Endothelial cell (in vitro differentiated cells): ENCODE results near the gene FAM3C. TPM values are rescaled to one million over a fixed set of nuclear protein-coding genes. Genes with fewer than 3 reads are reported as not detected.

Source experiments
- DNase-seq: peaks from one replicate; pipeline ENCODE4 v3.0.0; 2021; ENCODE audit warnings: low spot score
- H3K27ac Mint-ChIP-seq: one replicate; pipeline ENCODE4 v1.8.0; 2021; ENCODE audit warnings: mixed read lengths, inconsistent platforms; ENCODE audit not compliant: unreplicated experiment
- H3K27me3 Mint-ChIP-seq: one replicate; pipeline ENCODE4 v1.8.0; 2021; ENCODE audit warnings: mild to moderate bottlenecking, moderate library complexity, mixed read lengths, inconsistent platforms; ENCODE audit not compliant: unreplicated experiment
- H3K36me3 Mint-ChIP-seq: one replicate; pipeline ENCODE4 v1.8.0; 2021; ENCODE audit warnings: mild to moderate bottlenecking, low read depth, mixed read lengths, inconsistent platforms; ENCODE audit not compliant: unreplicated experiment
- H3K4me1 Mint-ChIP-seq: one replicate; pipeline ENCODE4 v1.8.0; 2021; ENCODE audit warnings: mild to moderate bottlenecking, mixed read lengths, inconsistent platforms; ENCODE audit not compliant: unreplicated experiment
- H3K4me3 Mint-ChIP-seq: one replicate; pipeline ENCODE4 v1.8.0; 2021; ENCODE audit warnings: mild to moderate bottlenecking, mixed read lengths, inconsistent platforms; ENCODE audit not compliant: unreplicated experiment
- H3K9me3 Mint-ChIP-seq: one replicate; pipeline ENCODE4 v1.8.0; 2021; ENCODE audit warnings: mixed read lengths, inconsistent platforms; ENCODE audit not compliant: unreplicated experiment
- total RNA-seq: library from RNA; stranded (reverse); fragmentation: NEBNext Ultra II Directional; extraction: Animal tissue kit (Norgen Biotek cat#: 25700); gene quantifications from one replicate; pipeline ENCODE4 v1.2.1, GENCODE V29; 2021; ENCODE audit not compliant: unreplicated experiment
- TF ChIP-seq, protein P1 (sequence below): fragments of 200-600 bp; sonication (generic); IDR thresholded peaks from one replicate; pipeline ENCODE4 v1.5.0; 2021; ENCODE audit warnings: antibody characterized with exemption; ENCODE audit not compliant: unreplicated experiment

Gene FAM3C
- total RNA-seq, 1 donor from 2014 or later: 50.9 TPM

DNA sequence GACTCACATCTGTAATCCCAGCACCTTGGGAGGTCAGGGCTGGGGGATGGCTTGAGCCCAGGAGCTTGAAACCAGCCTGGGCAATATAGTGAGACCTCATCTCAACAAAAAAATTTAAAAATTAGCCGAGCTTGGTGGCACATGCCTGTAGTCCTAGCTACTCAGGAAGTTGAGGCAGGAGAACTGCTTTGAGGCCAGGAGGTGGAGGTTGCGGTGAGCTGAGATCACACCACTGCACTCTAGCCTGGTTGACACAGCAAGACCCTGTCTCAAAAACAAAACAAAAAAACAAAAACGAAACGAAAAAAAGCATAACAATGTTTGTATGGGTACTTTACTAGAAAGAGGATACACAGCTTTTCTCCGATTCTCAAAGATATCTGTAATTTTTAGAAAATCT, 35.5 kb downstream of the FAM3C start:
- Mint-ChIP-seq H3K4me1 (no peaks in the 10 kb centered on the region), H3K9me3 (no peaks in the 10 kb centered on the region), H3K27ac (no peak overlapping the region), H3K4me3 (no peak overlapping the region), H3K36me3 (peaks cover 7% of the 10 kb centered on the region), H3K27me3 (no peaks in the 10 kb centered on the region)
- TF ChIP-seq, protein P1, sequence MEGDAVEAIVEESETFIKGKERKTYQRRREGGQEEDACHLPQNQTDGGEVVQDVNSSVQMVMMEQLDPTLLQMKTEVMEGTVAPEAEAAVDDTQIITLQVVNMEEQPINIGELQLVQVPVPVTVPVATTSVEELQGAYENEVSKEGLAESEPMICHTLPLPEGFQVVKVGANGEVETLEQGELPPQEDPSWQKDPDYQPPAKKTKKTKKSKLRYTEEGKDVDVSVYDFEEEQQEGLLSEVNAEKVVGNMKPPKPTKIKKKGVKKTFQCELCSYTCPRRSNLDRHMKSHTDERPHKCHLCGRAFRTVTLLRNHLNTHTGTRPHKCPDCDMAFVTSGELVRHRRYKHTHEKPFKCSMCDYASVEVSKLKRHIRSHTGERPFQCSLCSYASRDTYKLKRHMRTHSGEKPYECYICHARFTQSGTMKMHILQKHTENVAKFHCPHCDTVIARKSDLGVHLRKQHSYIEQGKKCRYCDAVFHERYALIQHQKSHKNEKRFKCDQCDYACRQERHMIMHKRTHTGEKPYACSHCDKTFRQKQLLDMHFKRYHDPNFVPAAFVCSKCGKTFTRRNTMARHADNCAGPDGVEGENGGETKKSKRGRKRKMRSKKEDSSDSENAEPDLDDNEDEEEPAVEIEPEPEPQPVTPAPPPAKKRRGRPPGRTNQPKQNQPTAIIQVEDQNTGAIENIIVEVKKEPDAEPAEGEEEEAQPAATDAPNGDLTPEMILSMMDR: no peak
- no peak for DNase-seq

DNA sequence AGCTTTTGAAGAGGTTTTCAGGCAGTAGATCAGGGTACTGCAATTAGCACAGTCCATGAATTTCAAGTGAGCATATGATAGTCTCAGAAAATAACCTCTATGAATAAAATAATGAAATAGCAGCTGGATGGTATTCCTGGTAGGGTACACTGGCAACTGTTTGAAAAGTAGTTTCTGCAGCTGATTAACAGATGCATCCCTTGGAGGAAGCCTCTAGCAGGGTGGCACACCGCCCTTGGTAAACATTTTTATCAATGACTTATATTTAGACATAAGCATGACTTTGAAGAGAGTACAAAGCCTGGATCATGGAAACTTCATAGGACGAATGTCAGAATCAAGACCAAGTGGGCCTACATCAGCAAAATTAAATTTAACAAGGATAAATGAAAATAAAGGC, 40.5 kb downstream of the FAM3C start:
- TF ChIP-seq, protein P1: no peak
- Mint-ChIP-seq H3K4me1 (peaks cover 11% of the 10 kb centered on the region), H3K4me3 (no peak overlapping the region), H3K27ac (no peak overlapping the region), H3K9me3 (no peaks in the 10 kb centered on the region), H3K27me3 (peaks cover 1% of the 10 kb centered on the region), H3K36me3 (peaks cover 7% of the 10 kb centered on the region)
- no peak for DNase-seq

DNA sequence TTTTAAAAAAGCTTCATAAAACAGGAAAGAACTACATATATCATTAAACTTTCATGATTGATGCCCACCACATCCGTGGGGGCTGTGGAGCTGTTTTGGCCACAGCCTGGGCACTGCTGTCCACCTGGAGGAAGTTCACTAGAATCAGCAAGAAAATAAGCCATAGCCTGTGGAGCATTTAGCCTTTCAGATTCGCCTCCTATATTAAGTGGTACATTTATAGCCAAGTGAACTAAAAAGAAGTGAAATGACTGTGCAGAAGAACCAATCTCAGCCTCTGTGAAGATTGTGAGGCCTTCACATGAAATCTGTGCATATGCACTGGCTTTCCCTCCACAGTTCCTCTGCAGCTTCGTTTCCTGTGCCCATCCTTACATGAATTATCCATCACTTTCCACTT, 43.8 kb downstream of the FAM3C start:
- Mint-ChIP-seq H3K9me3 (no peaks in the 10 kb centered on the region), H3K4me3 (no peak overlapping the region), H3K27me3 (peaks cover 1% of the 10 kb centered on the region), H3K27ac (no peak overlapping the region), H3K36me3 (peaks cover 5% of the 10 kb centered on the region), H3K4me1 (peaks cover 11% of the 10 kb centered on the region)
- TF ChIP-seq, protein P1: no peak
- no peak for DNase-seq

GRCh38 chr7:121351682-121352081, 44.4 kb downstream of the FAM3C start:
- peaks cover 1% of the 10 kb centered on the region for H3K27me3 Mint-ChIP-seq
- TF ChIP-seq, protein P1: peak; percentile 41
- no peak for DNase-seq
- H3K9me3 Mint-ChIP-seq: no peaks in the 10 kb centered on the region
- no peak overlapping the region for H3K27ac Mint-ChIP-seq
- H3K4me1 Mint-ChIP-seq: peaks cover 11% of the 10 kb centered on the region
- no peak overlapping the region for H3K4me3 Mint-ChIP-seq
- peaks cover 12% of the 10 kb centered on the region for H3K36me3 Mint-ChIP-seq

DNA sequence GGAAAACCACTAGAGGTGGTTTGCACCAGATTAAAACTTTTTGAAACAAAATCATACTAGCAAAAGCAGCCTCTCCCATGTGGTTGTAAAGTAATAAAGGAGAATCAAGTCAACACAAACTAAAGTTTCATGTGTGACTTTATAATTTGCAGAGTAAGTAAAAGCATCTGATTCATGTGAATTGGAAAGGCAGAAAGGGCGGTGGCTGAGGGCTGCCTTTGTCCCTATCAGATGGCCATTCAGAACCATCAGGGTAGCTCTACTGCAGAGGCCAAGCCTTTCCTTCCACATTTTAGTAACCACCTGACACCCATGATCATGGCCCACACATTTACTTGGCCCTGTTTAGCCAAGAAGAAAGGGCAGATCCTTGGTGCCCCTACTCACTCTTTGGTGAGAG, 51.6 kb downstream of the FAM3C start:
- peaks cover 10% of the 10 kb centered on the region for H3K36me3 Mint-ChIP-seq
- no peaks in the 10 kb centered on the region for H3K9me3 Mint-ChIP-seq
- TF ChIP-seq, protein P1: no peak
- no peaks in the 10 kb centered on the region for H3K4me1 Mint-ChIP-seq
- no peak overlapping the region for H3K4me3 Mint-ChIP-seq
- H3K27me3 Mint-ChIP-seq: no peaks in the 10 kb centered on the region
- no peak for DNase-seq
- H3K27ac Mint-ChIP-seq: no peak overlapping the region
